ENCODE data around the gene SF3B6.

DNA sequence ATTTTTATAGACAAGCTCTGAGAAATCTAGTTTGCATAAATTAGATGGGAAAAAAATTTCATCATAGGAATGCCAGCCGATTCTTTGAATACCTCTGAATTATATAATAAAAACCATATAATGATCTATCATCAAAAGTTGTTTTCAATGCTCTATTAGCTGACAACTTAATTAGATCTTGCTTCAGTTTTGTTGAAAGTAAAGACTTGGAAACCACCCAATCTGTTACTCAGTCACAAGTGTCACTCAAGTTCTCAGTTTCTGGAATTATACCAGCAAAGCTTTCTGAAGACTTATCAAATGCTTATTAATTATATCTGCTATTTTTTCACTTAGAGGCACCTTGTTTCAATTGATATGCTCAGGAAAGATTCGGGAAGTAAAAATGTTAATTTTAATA lies 25.9 kb upstream of the SF3B6 start:
- TF ChIP-seq, protein P1, sequence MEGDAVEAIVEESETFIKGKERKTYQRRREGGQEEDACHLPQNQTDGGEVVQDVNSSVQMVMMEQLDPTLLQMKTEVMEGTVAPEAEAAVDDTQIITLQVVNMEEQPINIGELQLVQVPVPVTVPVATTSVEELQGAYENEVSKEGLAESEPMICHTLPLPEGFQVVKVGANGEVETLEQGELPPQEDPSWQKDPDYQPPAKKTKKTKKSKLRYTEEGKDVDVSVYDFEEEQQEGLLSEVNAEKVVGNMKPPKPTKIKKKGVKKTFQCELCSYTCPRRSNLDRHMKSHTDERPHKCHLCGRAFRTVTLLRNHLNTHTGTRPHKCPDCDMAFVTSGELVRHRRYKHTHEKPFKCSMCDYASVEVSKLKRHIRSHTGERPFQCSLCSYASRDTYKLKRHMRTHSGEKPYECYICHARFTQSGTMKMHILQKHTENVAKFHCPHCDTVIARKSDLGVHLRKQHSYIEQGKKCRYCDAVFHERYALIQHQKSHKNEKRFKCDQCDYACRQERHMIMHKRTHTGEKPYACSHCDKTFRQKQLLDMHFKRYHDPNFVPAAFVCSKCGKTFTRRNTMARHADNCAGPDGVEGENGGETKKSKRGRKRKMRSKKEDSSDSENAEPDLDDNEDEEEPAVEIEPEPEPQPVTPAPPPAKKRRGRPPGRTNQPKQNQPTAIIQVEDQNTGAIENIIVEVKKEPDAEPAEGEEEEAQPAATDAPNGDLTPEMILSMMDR (IDR thresholded peaks at IDR 0.05; ENCODE audit: low read depth, low read length): no peak
- TF ChIP-seq POLR2A (IDR thresholded peaks at IDR 0.05; ENCODE audit: extremely low read depth, insufficient read length) (no peak), MYC (IDR thresholded peaks at IDR 0.05; ENCODE audit: low read depth, low read length) (no peak)

All from NB4 (cell line).